Measurements from ENCODE around the gene DNAJC16. TPM values are rescaled to one million over a fixed set of nuclear protein-coding genes. Genes with fewer than 3 reads are reported as not detected.

The DNAJC16 gene
- total RNA-seq, 4 donors from 2014 or later: 7.8 to 30.3 (median 19.7) TPM

- intact Hi-C loops (cut with DNase I; ENCODE audit: low total_unique reads): no loop called here
- H3K9me3 ChIP-seq: no peaks in the 10 kb centered on the region
- no peaks in the 10 kb centered on the region for H3K4me1 ChIP-seq
- DNase-seq: no peak
- H3K27me3 ChIP-seq: no peaks in the 10 kb centered on the region
- H3K36me3 ChIP-seq: no peaks in the 10 kb centered on the region
- in situ Hi-C loops (cut with MboI; ENCODE audit: low pct_ligation_motif_present in 1 of 4, low pct_unique_long_range_greater_than_20kb in 1 of 4, low sequenced_read_pairs in 3 of 4): no loop called here
- 36 to 47% methylated on average over 4 of the region's 4 CpGs for WGBS, 2 donors (ENCODE audit: low coverage in 1 of 2)
- TF ChIP-seq POLR2A (IDR thresholded peaks at IDR 0.05) (no peak), CTCF (IDR thresholded peaks at IDR 0.05) (no peak), POLR2AphosphoS5 (IDR thresholded peaks at IDR 0.05) (no peak), EP300 (IDR thresholded peaks at IDR 0.05; ENCODE audit: low read depth) (no peak)
- no peak overlapping the region for H3K4me3 ChIP-seq
- H3K27ac ChIP-seq: no peak overlapping the region
Measured at GRCh38 chr1:15610167-15610566, 83.5 kb downstream of the DNAJC16 start.

GRCh38 chr1:15616373-15617172, 89.9 kb downstream of the DNAJC16 start:
- H3K9me3 ChIP-seq: no peaks in the 10 kb centered on the region
- H3K36me3 ChIP-seq: no peaks in the 10 kb centered on the region
- intact Hi-C loops (cut with DNase I; ENCODE audit: low total_unique reads) (no loop called here), in situ Hi-C loops (cut with MboI; ENCODE audit: low pct_ligation_motif_present in 1 of 4, low pct_unique_long_range_greater_than_20kb in 1 of 4, low sequenced_read_pairs in 3 of 4) (no loop called here)
- no peak for DNase-seq
- H3K4me3 ChIP-seq: peak overlapping the region; percentile 9 to 93 (median 80)
- H3K27me3 ChIP-seq: no peaks in the 10 kb centered on the region
- no peak for TF ChIP-seq POLR2AphosphoS5 (IDR thresholded peaks at IDR 0.05)
- TF ChIP-seq EP300 (IDR thresholded peaks at IDR 0.05; ENCODE audit: low read depth): no peak
- no peak for TF ChIP-seq POLR2A (IDR thresholded peaks at IDR 0.05)
- no peak for TF ChIP-seq CTCF (IDR thresholded peaks at IDR 0.05)
- peak overlapping the region; percentile 92 to 100 (median 98) for H3K27ac ChIP-seq
- WGBS, 2 donors (ENCODE audit: low coverage in 1 of 2): 23 to 25% methylated on average over 16 of the region's 16 CpGs
- H3K4me1 ChIP-seq: peaks cover 24 to 42% (median 30%) of the 10 kb centered on the region in 4 donors

- Histone ChIP-seq H3K4me3 (peak within 1 kb of the TSS; percentile 79 to 93 (median 82)), H3K9me3 (no peaks in the 10 kb centered on the region), H3K4me1 (peaks cover 24 to 51% (median 30%) of the 10 kb centered on the region in 4 donors), H3K27me3 (no peaks in the 10 kb centered on the region), H3K27ac (peak within 1 kb of the TSS; percentile 92 to 100 (median 98)), H3K36me3 (no peaks in the 10 kb centered on the region)
- peak; percentile 98 for DNase-seq
- TF ChIP-seq CTCF (IDR thresholded peaks at IDR 0.05): no peak
- peak; percentile 78 for TF ChIP-seq POLR2A (IDR thresholded peaks at IDR 0.05)
- no peak for TF ChIP-seq EP300 (IDR thresholded peaks at IDR 0.05; ENCODE audit: low read depth)
- TF ChIP-seq POLR2AphosphoS5 (IDR thresholded peaks at IDR 0.05): peak; percentile 83 to 98 (median 97)
- intact Hi-C loops (cut with DNase I; ENCODE audit: low total_unique reads) (no loop called here), in situ Hi-C loops (cut with MboI; ENCODE audit: low pct_ligation_motif_present in 1 of 4, low pct_unique_long_range_greater_than_20kb in 1 of 4, low sequenced_read_pairs in 3 of 4) (no loop called here)
- 0 to 1% methylated on average over 3 to 50 of the region's 86 CpGs for WGBS, 2 donors (ENCODE audit: low coverage in 1 of 2)
Measured at GRCh38 chr1:15617173-15618076, 90.8 kb downstream of the DNAJC16 start, which contains the start of gene DDI2. DDI2 (plus strand) TSS chr1:15617458; CDS start chr1:15617671, 213 bp downstream.
